Adrenal gland (tissue), 5 donors: ENCODE results near the gene FOXC2.

Experiments
- POLR2A ChIP-seq, 2 donors: fragments of 450-650 bp; IDR thresholded peaks; one replicate each; pipeline ENCODE4 v1.6.1; 2017; ENCODE audit warnings: antibody characterized with exemption in 2 of 2, mild to moderate bottlenecking in 2 of 2, moderate library complexity in 1 of 2
- TF ChIP-seq, protein P1 (sequence below), 6 experiments: fragments of 450-650 bp in 4 of 6; fragments of 200-600 bp in 2 of 6; sonication (generic) in 1 of 6; IDR thresholded peaks; 1 replicate in 5 of 6; 2 replicates in 1 of 6; pipeline versions ENCODE4 v1.5.1 to v1.8.0; 2016 to 2021; ENCODE audit warnings: antibody characterized with exemption in 6 of 6, mild to moderate bottlenecking in 2 of 6, moderate library complexity in 1 of 6
- donor health status: DM: no; HTN: no; CAD: no.

DNA sequence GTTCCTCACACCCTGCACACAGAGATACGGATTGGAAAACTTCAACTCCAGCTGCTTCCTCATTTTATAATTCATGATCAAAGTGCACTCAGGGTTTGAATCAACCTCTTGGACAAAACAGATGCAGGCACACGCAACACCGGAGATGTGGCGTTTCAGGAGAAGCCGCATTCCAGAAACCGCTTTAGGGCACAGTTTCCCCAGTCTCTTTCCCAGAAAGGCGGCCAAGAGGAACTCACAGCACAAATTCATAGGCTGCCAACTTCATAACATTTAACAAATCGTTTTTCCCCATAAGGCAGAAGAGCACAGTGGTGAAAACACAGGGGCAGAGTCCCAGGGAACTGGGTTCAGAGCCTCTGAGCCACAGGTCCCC, 20.0 kb upstream of the FOXC2 start:
- TF ChIP-seq POLR2A (IDR thresholded peaks at IDR 0.05): no peak
- TF ChIP-seq, protein P1, sequence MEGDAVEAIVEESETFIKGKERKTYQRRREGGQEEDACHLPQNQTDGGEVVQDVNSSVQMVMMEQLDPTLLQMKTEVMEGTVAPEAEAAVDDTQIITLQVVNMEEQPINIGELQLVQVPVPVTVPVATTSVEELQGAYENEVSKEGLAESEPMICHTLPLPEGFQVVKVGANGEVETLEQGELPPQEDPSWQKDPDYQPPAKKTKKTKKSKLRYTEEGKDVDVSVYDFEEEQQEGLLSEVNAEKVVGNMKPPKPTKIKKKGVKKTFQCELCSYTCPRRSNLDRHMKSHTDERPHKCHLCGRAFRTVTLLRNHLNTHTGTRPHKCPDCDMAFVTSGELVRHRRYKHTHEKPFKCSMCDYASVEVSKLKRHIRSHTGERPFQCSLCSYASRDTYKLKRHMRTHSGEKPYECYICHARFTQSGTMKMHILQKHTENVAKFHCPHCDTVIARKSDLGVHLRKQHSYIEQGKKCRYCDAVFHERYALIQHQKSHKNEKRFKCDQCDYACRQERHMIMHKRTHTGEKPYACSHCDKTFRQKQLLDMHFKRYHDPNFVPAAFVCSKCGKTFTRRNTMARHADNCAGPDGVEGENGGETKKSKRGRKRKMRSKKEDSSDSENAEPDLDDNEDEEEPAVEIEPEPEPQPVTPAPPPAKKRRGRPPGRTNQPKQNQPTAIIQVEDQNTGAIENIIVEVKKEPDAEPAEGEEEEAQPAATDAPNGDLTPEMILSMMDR (IDR thresholded peaks at IDR 0.05): no peak
